ENCODE measurements around the gene SYTL5.

- TF ChIP-seq CTCF (IDR thresholded peaks at IDR 0.05): no peak
- no peak for TF ChIP-seq POLR2A (IDR thresholded peaks at IDR 0.05; ENCODE audit: low read depth)
Observed at GRCh38 chrX:37976153-37976552, 30.2 kb upstream of the SYTL5 start.

Data from esophagus muscularis mucosa (tissue), 3 donors.